Stimulated activated CD8-positive, alpha-beta memory T cell treated with anti-CD3 and anti-CD28 coated beads, Interleukin-15, amount 100 ng/mL, for 24 hours (primary cell): ENCODE data around the gene UBXN6.

Experiments used
- DNase-seq: peaks from one replicate; pipeline ENCODE4 v3.0.0-alpha.2; 2020; ENCODE audit warnings: low read depth

Gene UBXN6

DNA sequence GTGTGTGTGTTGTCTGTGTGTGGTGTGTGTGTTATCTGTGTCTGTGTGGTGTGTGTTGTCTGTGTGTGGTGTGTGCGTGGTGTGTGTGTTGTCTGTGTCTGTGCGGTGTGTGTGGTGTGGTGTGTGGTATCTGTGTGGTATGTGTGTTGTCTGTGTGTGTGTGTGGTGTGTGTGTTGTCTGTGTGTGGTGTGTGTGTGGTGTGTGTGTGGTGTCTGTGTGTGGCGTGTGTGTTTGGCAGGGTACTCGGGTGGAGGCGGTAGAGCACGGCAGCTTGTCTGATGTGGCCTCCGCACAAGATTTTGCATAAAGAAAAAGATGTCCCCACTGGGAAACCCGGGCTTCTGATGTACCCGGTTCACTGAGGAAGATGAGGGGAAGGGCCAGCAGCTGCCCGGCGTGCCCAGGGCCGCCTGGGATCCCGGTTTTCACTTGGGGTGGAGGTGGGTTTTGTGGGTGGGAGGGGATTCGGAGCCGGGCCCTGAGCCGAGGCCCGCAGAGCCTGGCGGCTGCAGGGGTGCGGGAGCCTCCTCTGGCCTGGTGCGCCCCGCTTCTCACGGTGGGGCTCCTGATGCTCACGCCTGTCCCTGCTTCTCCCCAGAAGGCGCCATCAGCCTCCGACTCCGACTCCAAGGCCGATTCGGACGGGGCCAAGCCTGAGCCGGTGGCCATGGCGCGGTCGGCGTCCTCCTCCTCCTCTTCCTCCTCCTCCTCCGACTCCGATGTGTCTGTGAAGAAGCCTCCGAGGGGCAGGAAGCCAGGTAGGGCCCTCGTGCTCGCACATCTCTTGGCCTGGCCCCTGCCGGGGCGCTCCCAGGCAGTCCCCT, 35.7 kb upstream of the UBXN6 start:
- DNase-seq: no peak

DNA sequence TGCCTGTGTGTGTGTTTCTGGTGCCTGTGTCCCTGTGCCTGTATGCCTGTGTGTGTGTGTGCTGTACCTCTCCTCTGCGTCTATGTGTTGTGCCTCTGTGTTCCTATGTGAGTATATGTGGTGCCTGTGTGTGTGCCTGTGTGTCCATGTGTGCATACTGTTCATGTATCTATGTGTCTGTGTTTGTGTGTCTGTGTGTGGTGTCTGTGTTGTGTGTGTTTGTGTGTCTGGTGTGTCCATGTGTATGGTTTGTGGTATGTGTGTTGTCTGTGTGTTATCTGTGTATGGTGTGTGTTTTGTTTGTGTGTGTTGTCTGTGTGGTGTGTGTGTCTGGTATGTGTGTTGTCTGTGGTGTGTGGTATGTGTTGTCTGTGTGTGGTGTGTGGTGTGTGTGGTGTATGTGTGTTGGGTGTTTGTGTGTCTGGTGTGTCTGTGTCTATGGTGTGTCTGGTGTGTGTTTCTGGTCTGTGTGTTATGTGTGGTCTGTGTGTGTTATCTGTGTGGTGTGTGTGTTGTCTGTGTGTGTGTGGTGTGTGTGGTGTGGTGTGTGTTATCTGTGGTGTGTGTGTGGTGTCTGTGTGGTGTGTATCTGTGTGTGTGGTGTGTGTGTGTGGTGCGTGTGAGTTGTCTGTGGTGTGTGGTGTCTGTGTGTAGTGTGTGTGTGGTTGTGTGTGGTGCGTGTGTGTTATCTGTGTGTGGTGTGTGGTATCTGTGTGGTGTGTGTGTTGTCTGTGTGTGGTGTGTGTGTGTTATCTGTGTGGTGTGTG, 34.9 kb upstream of the UBXN6 start:
- no peak for DNase-seq

DNA sequence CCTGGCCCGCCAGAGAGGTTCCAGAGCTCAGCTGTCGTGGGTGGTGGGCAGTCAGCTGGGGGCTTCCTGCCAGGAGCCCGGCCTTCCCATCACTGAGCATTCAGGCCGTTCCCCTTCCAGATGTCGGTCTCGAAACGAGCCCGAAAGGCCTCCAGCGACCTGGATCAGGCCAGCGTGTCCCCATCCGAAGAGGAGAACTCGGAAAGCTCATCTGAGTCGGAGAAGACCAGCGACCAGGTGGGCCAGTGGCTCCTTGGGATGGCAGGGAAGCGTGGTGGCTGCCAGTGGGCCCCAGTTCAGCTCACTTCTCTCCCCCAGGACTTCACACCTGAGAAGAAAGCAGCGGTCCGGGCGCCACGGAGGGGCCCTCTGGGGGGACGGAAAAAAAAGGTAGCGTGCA, 33.9 kb upstream of the UBXN6 start:
- no peak for DNase-seq

DNA sequence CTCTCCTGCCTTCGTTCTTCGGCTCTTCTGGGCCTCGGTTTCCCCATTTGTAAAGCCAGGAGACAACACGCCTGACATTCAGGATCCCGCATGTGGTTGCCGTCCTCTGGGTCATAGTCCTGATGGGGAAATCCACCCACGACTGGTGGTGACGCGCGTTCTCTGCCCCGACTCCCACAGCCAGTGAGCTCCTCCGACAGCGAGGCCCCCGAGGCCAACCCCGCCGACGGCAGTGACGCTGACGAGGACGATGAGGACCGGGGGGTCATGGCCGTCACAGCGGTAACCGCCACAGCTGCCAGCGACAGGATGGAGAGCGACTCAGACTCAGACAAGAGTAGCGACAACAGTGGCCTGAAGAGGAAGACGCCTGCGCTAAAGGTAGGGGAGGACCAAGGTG, 30.9 kb upstream of the UBXN6 start:
- DNase-seq: no peak

DNA sequence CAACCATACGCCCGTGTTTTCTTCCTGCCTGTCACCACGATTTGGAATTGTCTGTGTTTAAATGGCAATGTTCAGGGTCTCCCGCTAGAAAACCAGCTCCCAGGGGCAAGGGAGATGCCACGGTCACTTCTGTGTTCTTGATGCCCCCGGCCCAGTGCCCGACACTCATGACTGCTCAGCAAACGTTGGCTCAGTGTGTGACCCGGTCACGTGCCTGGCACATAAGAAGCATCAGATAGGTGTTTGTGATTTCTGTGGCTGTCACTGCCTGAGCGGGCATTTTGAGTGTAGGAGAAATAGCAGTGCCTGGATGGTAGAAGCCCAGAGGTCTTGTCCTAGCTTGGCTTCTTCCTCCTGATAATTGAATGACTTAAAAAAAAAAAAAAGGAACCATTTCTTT, 30.0 kb upstream of the UBXN6 start:
- DNase-seq: no peak

DNA sequence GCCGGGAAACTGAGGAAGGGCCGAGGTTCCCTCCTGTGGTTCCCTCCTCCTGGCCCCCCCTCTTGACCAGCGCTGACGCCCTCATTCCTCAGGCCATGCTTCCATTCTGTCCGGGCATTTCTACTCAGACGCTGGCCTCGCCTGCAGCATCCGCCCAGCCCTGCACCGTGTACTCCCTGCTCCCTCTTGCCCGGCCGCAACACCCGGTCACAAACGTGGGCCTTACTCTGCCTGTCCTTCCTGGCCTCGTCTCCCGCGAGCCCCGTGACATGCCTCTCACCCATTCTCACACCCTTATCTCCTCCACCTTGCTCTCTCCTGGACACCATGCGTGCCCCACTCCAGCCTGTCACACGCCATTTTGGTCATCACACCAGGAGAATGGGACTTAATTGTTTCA, 25.8 kb upstream of the UBXN6 start:
- no peak for DNase-seq

DNA sequence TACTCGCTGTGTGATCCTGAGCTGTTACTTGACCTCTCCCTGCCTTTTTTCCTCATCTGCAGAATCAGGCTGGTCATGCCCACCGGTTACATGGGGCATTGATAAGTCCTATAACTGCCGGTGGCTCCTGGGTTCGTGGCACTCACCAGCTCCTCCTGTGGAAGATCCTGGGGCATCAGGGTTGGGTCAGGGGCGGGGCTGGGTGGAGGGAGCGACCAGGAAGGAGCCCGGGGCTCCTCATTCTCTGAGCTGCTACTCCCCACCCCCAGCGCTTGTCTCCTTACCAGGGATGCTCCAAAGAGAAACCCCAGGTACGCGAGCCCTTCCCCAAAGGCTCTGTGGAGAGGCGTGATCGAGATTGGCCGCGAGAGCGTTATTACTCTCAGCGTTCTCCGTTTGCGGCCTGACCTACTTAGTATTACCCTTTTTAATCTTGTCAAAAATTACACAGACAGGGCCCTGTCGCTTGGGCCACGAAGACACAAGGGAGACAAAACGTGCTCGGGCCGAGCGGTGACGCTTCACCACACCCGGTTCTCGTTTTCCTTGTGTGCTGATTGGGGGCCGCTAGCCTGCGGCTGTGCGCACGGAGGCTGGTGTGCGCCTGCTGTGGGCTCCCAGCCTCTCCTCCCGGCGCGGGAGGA, 25.2 kb upstream of the UBXN6 start:
- no peak for DNase-seq

DNA sequence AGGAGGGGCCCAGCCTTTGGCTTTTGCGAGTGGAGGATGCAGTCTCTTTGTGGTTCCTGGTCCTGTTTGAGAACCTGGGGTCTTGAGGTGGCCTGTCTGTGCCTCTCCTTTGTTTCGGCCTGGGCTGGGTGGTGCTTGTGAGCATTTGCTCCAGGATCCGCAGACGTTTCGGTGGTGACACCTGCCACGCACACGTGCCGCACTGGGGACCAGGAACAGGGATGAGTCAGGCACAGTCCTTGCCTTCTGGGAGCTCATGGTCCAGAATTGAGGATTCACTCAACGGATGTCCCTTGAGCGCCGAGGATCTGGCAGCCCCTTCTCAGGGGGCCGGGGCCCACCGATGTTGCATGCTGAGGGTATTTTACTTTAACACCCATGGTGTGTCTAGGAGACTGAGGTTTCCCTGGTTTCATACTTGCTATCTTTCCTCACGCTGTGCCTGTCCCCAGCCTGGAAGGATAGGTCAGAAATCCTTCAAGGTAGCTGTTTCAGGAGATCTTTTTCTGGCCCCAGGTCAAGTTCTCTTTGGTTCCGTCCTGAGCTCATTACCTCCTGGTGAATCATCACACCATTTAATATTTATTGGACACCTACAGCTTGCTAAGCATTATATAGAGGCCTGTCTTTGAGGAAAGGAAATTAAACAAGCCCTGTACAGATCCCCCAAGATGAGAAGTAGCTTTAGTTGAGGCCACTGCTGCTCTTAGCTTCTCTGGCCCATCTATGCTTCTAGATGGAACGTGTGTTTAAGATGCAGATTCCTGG, 19.6 kb upstream of the UBXN6 start:
- DNase-seq: no peak

DNA sequence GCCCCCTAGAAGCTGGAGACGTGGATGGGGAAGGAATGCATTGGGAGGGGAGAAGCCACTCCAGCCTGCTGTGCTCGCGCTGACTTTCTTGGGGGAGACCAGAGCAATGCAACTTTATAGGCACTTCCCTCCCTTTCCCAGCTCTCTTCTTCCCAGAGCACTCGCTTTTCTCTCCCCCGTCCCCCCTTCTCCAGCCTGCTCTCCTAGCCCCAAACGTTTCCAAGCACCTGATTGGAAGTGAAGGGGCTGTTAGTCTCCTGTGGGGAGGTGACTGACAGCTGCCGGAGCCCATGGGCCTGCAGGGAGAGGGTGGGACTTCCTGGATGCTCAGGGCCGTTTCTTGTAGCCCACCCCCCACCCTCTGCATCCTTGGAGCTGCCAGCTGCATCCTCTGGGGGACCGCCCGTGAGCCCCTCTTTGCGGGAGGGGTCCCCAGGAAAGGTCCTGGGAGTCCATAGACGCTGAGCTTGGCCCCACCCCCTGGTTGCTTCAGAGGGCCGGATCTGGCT, 17.0 kb upstream of the UBXN6 start:
- DNase-seq: no peak

DNA sequence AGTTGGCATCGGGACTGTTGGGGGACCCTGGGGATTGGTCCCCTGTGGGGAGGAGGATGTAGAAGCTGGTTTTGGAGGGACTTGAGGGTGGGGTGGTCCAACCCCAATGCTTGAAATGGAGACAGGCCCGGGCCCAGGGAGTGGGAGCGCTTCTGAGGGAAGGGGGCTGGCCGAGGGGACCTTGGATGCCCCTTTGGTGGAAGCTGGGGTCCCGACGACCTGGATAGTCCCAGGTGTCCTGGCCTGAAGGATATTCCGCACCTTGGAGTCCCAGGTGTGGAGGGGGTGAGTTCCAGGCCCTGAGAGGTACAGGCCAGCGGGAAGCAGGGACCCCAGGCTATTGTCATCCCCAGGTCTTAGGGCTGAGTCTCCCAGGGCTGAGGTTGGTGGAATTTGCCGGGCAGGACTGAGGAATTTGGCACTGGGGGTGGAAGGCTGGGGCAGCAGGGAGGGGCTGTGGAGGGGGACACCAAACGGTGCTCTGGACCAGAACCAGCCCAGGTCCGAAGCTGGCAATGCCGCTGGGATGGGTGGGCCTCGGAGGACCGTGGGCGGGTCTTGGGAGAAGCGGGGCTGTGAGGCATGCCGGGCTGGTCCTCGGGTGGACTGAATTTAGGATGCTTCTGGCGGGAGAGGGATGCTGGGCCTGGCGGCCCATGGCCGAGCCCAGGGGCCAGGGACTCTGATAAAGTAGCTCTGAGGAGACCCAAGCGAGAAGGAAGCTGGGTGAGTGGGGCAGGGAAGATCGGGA, 16.3 kb upstream of the UBXN6 start:
- DNase-seq: no peak

DNA sequence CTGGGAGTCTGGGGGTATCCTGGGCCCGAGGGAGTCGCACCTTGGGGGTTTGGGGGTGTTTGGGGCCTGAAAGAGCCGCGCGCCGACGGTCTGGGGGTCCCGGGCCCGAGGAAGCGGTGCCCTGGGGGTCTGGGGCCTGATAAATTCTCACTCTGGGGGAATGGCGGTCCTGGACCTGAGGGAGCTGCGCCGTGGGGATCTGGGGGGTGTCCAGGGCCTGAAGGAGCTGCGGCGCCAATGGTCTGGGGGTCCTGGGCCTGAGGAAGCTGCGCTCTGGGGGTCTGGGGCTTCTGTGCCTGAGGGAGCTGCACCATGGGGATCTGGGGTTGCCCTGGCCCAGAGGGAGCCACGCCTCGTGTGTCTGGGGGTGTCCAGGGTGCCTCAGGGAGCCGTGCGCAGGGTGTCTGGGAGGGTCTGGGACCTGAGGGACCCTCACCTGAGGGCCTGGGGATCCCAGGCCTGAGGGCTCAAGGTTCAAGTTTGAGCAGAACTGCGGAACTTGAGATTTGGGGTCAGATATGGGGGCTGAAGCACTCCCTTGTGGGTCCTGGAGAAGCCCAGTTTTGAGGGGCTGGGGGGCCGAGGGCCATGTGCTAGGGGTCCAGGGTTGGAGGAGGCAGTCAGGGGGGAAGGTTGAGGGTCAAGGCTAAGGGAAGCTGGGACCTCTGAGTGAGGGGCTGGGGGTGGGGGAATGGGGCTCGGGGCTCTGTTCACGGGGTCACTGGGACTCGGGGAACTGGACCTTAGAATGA, 15.6 kb upstream of the UBXN6 start:
- DNase-seq: no peak

DNA sequence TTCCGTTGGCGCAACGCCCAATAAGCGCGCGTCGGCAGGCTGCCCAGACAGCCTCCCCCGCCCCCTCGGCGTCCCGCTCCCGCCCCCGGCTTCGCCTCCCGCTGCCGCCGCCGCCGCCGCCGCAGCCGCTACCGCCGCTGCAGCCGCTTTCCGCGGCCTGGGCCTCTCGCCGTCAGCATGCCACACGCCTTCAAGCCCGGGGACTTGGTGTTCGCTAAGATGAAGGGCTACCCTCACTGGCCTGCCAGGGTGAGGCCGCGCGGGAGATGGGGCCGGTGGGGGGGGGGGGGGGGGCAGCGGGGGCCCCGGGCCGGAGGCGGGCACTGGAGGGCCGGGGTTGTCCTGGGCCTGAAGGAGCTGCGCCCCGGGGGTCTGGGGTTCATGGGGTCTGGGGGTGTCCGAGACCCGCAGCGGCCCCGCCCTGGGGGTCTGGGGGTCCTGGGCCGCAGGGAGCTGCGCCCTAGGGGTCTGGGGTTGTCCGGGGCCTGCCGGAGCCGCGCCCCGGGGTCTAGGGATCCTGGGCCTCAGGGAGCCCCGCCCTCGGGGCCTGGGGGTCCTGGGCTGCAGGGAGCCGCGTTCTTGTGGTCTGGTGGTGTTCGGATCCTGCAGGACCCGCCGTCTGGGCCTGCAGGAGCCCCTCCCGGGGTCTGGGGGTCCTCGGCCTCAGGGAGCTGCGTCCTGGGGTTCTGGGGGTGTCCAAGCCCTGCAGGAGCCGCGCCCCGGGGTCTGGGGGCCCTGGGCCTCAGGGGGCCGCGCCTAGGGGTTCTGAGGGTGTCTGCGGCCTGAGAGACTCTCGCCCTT, 14.8 kb upstream of the UBXN6 start, which contains the start of gene HDGFL2:
TSS of gene HDGFL2 (plus strand) at position 124 of the 801 bp plus-strand sequence. CDS start at position 178, 54 bp downstream.
- DNase-seq: no peak

DNA sequence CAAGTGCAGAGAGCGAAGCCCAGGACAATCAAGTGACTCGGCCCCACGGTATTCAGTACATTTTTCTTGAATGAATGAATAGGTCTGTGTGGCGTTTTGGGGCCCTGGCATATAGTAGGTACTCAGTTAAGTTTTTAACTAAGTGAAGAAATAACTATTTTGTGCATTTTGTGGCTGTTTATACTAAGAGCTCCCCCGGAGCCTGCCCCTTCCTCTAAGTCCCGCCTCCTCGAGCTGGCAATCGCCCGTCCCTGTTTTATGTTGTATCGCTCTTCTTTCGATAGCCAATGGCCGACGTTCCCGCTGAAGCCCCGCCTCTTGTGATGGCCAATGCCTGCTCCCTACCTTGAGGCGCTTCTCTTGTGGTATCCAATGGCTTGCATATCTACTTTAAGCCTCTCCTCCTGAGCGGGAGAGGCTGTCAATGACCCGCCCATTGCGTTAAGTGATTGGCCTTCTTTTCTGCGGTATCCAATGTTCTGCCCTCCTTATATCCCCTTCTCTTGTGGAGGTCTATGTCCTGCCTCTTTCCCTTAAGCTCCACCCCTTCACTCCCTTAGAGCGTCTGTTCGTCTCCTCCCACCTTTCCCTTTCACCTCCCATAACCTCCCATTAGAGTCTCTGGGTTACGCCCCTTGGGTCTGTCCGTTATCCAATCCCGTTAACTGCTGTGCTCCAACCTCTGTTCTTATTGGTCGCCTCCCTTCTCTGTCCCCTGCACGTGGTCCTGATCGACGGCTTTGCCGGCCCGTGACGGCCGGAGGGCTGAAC, 14.0 kb upstream of the UBXN6 start:
- DNase-seq: peak; percentile 89

DNA sequence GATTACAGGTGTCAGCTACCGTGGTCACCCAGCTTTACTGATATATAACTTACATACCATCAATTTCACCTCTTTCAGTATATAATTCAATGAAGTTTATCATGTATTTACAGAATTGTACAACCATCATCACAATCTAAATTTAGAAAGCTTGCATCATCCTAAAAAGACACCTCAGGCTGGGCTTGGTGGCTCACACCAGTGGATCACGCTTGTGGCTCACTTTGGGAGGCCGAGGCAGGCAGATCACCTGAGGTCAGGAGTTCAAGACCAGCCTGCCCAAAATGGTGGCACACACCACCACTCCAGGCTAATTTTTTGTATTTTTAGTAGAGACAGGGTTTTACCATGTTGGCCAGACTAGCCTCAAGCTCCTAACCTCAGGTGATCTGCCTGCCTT, 10.2 kb upstream of the UBXN6 start:
- DNase-seq: no peak

DNA sequence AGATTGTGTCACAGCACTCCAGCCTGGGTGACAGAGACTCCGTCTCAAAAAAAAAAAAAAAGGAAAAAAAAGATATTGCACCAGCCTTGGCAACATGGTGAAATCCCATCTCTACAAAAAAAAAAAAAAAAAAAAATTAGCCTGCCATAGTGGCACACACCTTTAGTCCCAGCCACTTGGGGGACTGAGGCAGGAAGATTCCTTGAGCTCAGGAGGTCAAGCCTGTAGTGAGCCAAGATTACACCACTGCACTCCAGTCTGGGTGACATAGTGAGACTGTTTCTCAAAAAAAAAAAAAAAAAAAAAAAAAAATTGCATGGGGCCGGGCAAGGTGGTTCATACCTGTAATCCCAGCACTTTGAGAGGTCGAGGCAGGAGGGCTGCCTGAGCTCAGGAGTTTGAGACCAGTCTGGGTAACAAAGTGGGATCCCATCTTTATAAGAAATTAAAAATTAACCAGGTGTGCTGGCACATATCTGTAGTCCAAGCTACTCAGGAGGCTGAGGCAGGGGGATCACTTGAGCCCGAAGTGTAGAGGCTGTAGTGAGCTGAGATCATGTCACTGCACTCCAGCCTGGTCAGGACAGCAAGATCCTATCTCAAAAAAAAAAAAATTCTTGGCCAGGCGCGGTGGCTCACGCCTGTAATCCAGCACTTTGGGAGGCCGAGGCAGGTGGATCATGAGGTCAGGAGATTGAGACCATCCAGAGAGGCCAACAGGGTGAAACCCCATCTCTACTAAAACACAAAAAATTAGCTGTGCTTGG, 7.4 kb upstream of the UBXN6 start:
- DNase-seq: no peak

DNA sequence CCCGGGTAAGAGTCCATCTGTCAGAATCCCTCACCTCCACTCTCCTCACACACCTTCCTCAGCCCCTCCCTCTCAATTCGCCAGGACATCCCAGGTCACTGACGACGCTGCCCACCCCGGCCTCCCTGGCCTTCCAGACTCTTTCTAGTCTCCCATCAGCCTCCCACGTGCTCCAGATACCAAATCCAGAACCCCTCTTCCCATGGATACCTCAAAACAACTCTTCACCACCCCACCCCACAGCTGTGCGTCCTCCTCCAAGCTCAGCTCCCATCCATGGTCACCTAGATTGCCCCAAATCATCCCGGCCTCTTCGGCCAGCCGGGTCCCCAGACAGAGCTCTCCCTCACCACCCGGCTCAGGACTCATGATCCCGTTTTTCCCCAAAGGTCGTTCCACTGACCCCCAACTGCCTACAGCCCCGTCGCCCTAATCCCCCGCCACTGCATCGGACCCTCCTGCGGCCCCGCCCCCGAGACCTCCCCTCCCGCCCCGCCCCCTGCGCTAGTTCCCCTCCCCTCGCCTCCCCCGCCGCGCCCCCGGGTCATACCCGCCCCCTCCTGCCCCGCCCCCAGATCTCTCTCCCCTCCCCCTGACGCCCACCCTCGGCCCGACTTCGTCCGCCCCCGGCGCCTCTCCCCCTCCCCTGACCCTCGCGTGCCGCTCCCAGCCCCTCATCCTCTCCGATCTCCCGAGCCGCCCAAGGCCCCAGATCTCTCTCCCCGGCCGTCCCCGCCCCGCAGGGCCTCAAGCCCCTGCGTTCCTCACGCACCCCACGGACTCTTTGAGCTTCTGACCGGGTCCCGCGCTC, 546 bp downstream of the UBXN6 start:
- no peak for DNase-seq

DNA sequence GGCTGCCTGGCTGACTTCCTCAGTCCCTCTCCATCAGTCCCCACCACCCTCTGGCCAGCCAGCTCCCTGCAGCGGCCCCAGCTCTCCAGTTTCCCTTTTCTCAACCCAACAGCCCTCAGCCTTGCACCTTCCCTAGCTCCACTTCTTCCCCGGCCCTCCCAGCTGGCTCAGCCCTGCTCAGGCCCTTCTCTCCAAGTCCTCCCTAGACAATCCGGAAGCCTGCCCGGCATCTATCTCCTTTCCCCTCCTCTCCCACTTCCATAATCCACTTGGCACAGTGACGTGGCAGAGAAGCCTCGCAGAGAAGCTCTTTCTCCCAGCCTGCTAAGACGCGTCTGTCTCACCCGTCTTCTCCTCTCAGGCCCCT, 1.1 kb downstream of the UBXN6 start:
- DNase-seq: no peak
